Stimulated activated CD8-positive, alpha-beta memory T cell treated with anti-CD3 and anti-CD28 coated beads, Interleukin-4, amount 100 ng/mL, for 24 hours (primary cell): ENCODE measurements around the gene TSPAN1.

Experiments used
- DNase-seq: peaks from one replicate; pipeline ENCODE4 v3.0.0-alpha.2; 2020; ENCODE audit warnings: low read depth

The TSPAN1 gene

GRCh38 chr1:46187106-46187869 lies 12.4 kb downstream of the TSPAN1 start:
- DNase-seq, result no peak

GRCh38 chr1:46188295-46189030 lies 13.6 kb downstream of the TSPAN1 start:
- no peak for DNase-seq

GRCh38 chr1:46190539-46190938 lies 15.7 kb downstream of the TSPAN1 start:
- no peak for DNase-seq

GRCh38 chr1:46191033-46191701 lies 16.3 kb downstream of the TSPAN1 start:
- DNase-seq, result no peak

- DNase-seq, result no peak
Measured at GRCh38 chr1:46192171-46192570, 17.3 kb downstream of the TSPAN1 start.

GRCh38 chr1:46193285-46193684 lies 18.4 kb downstream of the TSPAN1 start:
- DNase-seq, result no peak

GRCh38 chr1:46193984-46194570 lies 19.2 kb downstream of the TSPAN1 start:
- DNase-seq, result no peak

- no peak for DNase-seq
Measured at GRCh38 chr1:46194641-46195193, 19.8 kb downstream of the TSPAN1 start.

- no peak for DNase-seq
Measured at GRCh38 chr1:46196609-46197008, 21.7 kb downstream of the TSPAN1 start.

- no peak for DNase-seq
Measured at GRCh38 chr1:46197560-46197963, 22.7 kb downstream of the TSPAN1 start.

GRCh38 chr1:46197964-46198811 lies 23.3 kb downstream of the TSPAN1 start, which contains the start of gene POMGNT1:
POMGNT1 (minus strand) TSS chr1:46198434; CDS start chr1:46197821, 613 bp downstream.
- peak; percentile 68 for DNase-seq

GRCh38 chr1:46199233-46199749 lies 24.4 kb downstream of the TSPAN1 start:
- no peak for DNase-seq

- DNase-seq, result no peak
Measured at GRCh38 chr1:46203738-46204405, 29.0 kb downstream of the TSPAN1 start.

- no peak for DNase-seq
Measured at GRCh38 chr1:46204406-46204742, 29.5 kb downstream of the TSPAN1 start.

- DNase-seq, result no peak
Measured at GRCh38 chr1:46205141-46205540, 30.3 kb downstream of the TSPAN1 start.

- no peak for DNase-seq
Measured at GRCh38 chr1:46205791-46206190, 30.9 kb downstream of the TSPAN1 start.

GRCh38 chr1:46206399-46206798 lies 31.5 kb downstream of the TSPAN1 start:
- no peak for DNase-seq

GRCh38 chr1:46210561-46210960 lies 35.7 kb downstream of the TSPAN1 start:
- DNase-seq, result no peak

- no peak for DNase-seq
Measured at GRCh38 chr1:46211051-46211450, 36.2 kb downstream of the TSPAN1 start.

GRCh38 chr1:46215504-46215903 lies 40.6 kb downstream of the TSPAN1 start:
- DNase-seq, result no peak
